ENCODE measurements around the gene DYNLL1.

DNA sequence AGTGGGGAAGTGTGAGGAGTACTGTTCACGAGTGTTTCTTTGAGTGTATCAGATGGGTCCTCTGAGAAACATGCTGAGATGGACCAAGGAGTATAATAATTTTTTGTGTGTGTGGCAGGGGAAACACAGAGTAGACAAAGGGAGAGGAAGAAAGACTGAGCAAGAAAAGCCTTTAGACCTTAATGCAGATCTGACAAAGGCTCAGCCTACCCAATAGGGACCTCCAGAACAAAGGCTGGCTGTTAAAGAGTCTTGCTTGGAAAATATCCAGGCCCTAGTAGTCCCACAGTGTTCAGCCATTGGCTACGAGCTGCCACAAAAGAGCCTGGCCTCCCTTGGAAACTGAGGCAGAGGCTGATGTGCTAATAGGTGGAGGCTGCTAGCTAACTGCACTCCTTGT, 19.6 kb downstream of the DYNLL1 start:
- TF ChIP-seq, protein P1, sequence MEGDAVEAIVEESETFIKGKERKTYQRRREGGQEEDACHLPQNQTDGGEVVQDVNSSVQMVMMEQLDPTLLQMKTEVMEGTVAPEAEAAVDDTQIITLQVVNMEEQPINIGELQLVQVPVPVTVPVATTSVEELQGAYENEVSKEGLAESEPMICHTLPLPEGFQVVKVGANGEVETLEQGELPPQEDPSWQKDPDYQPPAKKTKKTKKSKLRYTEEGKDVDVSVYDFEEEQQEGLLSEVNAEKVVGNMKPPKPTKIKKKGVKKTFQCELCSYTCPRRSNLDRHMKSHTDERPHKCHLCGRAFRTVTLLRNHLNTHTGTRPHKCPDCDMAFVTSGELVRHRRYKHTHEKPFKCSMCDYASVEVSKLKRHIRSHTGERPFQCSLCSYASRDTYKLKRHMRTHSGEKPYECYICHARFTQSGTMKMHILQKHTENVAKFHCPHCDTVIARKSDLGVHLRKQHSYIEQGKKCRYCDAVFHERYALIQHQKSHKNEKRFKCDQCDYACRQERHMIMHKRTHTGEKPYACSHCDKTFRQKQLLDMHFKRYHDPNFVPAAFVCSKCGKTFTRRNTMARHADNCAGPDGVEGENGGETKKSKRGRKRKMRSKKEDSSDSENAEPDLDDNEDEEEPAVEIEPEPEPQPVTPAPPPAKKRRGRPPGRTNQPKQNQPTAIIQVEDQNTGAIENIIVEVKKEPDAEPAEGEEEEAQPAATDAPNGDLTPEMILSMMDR (conservative IDR thresholded peaks at IDR 0.05; ENCODE audit: low read depth in 2 of 2) = no peak
- TF ChIP-seq EZH2 (IDR thresholded peaks at IDR 0.05; ENCODE audit: low read depth, unreplicated experiment) = no peak

Data from GM23338 (cell line).